ENCODE measurements around the gene CD93.

DNA sequence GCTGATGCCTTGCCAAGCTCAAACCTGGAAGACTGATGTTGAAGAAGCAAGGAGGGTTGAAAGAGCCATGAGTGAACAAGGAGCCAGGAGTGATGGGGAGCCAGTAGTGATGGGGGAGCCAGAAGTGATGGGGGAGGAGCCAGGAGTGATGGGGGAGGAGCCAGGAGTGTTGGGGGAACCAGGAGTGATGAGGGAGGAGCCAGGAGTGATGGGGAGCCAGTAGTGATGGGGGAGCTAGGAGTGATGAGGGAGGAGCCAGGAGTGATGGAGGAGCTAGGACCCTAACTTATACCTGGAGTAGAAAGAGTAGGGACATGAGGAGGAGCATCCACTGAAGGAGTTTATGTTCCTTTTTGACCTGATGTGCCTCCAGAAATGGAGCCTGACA, 14.6 kb upstream of the CD93 start:
- TF ChIP-seq, protein P1, sequence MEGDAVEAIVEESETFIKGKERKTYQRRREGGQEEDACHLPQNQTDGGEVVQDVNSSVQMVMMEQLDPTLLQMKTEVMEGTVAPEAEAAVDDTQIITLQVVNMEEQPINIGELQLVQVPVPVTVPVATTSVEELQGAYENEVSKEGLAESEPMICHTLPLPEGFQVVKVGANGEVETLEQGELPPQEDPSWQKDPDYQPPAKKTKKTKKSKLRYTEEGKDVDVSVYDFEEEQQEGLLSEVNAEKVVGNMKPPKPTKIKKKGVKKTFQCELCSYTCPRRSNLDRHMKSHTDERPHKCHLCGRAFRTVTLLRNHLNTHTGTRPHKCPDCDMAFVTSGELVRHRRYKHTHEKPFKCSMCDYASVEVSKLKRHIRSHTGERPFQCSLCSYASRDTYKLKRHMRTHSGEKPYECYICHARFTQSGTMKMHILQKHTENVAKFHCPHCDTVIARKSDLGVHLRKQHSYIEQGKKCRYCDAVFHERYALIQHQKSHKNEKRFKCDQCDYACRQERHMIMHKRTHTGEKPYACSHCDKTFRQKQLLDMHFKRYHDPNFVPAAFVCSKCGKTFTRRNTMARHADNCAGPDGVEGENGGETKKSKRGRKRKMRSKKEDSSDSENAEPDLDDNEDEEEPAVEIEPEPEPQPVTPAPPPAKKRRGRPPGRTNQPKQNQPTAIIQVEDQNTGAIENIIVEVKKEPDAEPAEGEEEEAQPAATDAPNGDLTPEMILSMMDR (IDR thresholded peaks at IDR 0.05), result no peak
- TF ChIP-seq POLR2A (IDR thresholded peaks at IDR 0.05), result no peak
